A172 (cell line): ENCODE measurements around the gene OR2T8. TPM values are rescaled to one million over a fixed set of nuclear protein-coding genes. Genes with fewer than 3 reads are reported as not detected.

ENCODE experiments used
- DNase-seq: peaks from one replicate; pipeline ENCODE4 v3.0.0-alpha.2; 2015; ENCODE audit warnings: low spot score
- total RNA-seq: library from RNA; depleted of rRNA; stranded (reverse); fragments of >200 nt; shearing (Covaris generic); gene quantifications from 2 replicates; pipeline ENCODE4 v1.2.3, GENCODE V29; 2014; rRNA removed

OR2T8 gene
- total RNA-seq, 1 experiment from 2014 or later = not detected

DNA sequence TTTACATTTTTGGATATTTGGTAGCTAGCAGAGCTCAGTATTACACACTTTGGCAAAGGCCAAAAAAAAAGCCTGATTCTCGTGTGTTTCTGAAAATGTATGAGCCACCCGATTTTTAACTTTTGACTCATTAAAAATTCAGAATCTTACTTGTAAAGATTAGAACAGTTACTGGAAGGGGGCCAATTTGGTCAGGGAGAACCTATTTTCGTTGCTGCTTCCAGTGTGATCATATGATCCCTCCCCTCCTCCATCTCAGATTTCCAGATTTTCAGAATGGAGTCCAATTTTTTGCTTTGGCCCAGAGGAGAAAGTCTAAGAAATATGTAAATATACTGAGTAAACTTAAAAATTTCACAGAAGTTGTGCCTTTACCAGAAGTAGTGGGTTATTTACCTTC is 41.7 kb downstream of the OR2T8 start:
- DNase-seq = no peak

DNA sequence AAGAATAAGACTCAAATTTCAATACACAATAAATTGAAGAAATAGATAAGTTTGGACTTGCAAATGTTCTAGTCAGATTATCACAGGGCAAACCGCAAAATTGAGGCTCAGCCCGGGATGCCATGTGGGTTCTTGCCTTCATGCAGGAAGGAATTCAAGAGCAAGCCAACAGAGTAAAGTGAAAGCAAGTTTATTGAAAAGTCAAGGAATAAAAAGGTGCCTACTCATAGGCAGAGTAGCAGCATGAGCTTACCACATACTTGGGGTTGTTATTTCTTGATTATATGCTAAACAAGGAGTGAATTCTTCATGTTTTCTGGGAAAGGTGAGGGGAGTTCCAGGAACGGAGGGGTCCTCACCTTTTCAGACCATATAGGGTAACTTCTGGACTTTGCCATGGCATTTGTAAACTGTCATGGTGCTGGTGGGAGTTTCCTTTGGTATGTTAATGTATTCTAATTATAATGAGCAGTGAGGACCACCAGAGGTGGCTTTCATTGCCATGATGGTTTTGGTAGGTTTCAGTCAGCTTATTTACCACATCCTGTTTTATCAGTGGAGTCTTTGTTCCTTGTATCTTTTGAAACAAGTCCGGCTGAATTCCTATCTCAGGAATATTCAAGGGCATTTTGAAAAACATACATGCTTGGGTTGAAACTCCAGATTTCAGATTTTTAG is 43.0 kb downstream of the OR2T8 start:
- DNase-seq = no peak

DNA sequence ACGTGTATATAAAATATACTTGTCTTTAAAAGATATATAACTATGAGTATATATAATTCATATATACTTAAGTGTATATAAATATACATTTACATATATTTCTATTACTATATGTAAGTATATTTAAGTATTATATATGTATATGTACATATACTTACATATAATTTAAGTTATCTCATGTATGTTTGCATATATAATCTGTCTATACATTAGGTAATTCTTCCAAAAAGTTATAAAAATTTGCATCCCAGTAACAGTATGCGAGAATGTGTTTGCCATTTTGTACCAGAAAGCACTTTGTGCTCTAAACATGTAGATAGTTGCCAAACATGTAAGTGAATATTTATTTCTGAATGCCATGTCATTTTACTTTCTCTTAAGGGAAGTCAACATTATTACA is 44.9 kb downstream of the OR2T8 start, which contains the start of gene OR2AK2:
Gene OR2AK2 (plus strand): TSS at position 301 of the 400 bp plus-strand sequence. CDS start 144 bp downstream, outside the sequence.
- DNase-seq = no peak

DNA sequence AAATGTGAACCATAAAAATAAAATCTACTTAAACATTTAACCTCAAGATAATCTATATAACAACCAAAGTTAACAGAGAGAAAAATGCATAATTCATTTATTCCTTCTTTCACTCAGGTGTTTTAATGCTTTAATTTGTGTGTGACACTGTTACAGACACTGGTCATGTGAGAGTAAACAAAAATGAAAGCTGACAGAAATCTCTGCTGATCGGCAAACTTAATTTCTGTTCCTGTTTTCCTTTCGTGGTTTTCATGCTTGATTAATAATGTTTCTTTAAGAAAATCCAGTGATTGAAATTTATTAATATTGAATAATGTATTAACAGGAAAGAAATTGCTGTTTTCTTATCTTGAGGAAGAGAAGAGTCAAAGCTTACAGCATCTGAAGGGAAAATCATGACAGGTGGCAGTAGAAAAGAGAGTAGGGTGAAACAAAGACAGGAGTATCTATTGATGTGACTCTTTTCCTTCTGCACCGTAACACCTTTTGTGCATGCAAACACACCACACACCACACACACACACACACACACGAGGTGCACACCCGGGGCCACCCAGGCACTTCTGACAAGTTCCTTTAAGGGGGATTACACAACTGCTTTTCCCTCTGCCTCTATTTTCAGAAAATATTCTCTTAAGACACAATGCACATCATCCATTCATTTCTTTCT is 46.6 kb downstream of the OR2T8 start:
- no peak for DNase-seq

Other genes with a start within 250 kb of the OR2T8 start
- not detected in 2 replicates for gene OR13G1, start 240.5 kb upstream of the OR2T8 start, total RNA-seq
- not detected in 2 replicates for gene OR6F1, start 203.6 kb upstream of the OR2T8 start, total RNA-seq
- not detected in 2 replicates for gene OR14K1, start 181.6 kb upstream of the OR2T8 start, total RNA-seq
- gene OR14A2, start 172.1 kb upstream of the OR2T8 start, total RNA-seq = not detected in 2 replicates
- not detected in 2 replicates for gene OR1C1, start 159.7 kb upstream of the OR2T8 start, total RNA-seq
- gene OR14A16, start 96.1 kb upstream of the OR2T8 start, total RNA-seq = not detected in 2 replicates
- not detected in 2 replicates for gene OR11L1, start 78.4 kb upstream of the OR2T8 start, total RNA-seq
- not detected in 2 replicates for gene TRIM58, start 63.1 kb upstream of the OR2T8 start, total RNA-seq
- not detected in 2 replicates for gene OR2W3, start 24.7 kb upstream of the OR2T8 start, total RNA-seq
- gene OR2AJ1, start 4.6 kb downstream of the OR2T8 start, total RNA-seq = not detected in 2 replicates
- not detected in 2 replicates for gene OR2L8, start 28.6 kb downstream of the OR2T8 start, total RNA-seq
- gene OR2AK2, start 45.0 kb downstream of the OR2T8 start, total RNA-seq = not detected in 2 replicates
- gene OR2L5, start 93.4 kb downstream of the OR2T8 start, total RNA-seq = not detected in 2 replicates
- not detected in 2 replicates for gene OR2L2, start 109.8 kb downstream of the OR2T8 start, total RNA-seq
- not detected in 2 replicates for gene OR2L3, start 126.6 kb downstream of the OR2T8 start, total RNA-seq
- gene OR2L13, start 174.9 kb downstream of the OR2T8 start, total RNA-seq = not detected in 2 replicates
- gene OR2M5, start 224.9 kb downstream of the OR2T8 start, total RNA-seq = not detected in 2 replicates